Measurements from ENCODE around the gene ZNF653. TPM values are rescaled to one million over a fixed set of nuclear protein-coding genes. Genes with fewer than 3 reads are reported as not detected.

Gene ZNF653
- total and polyA plus RNA-seq, 11 donors: 2.4 to 8.9 (median 3.9) TPM

DNA sequence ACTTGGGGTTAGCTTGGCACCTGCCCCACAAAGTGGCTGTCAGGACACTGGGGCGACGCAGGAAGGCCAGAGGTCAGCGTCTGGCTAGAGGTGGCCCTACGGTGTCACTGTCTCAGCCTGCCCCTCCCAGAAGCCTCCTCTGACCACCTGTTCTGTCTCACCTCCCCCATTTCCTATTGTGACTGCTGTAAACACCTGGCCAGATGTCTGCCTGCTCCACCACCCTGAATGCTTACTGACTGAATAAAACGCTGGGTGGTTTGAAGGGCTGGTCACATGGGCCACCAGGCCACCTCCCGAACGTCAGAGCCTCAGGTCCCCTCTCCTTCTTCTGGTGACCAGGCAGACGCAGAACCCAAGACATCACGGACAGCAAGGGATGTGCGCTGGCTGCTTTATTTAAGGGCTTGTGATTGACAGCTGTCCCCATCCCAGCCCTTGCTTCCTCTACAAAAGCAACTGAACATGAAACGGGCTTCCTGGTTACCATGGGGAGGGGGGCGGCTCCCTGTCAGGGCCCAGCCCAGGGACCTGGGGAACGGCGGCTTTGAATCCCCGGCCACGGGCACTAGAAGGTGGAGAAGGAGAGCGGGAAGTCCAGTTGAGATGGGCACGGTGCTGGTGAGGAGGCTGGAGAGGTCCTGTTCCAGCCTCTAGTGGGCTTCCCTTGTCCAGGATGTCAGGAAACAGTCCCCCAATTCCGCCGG is 47.2 kb upstream of the ZNF653 start:
- no peak overlapping the region for H3K4me3 ChIP-seq
- peak overlapping the region in 1 of 12 donors; percentile 89 for H3K27ac ChIP-seq
- TF ChIP-seq POLR2A (IDR thresholded peaks at IDR 0.05): no peak
- TF ChIP-seq, protein P1, sequence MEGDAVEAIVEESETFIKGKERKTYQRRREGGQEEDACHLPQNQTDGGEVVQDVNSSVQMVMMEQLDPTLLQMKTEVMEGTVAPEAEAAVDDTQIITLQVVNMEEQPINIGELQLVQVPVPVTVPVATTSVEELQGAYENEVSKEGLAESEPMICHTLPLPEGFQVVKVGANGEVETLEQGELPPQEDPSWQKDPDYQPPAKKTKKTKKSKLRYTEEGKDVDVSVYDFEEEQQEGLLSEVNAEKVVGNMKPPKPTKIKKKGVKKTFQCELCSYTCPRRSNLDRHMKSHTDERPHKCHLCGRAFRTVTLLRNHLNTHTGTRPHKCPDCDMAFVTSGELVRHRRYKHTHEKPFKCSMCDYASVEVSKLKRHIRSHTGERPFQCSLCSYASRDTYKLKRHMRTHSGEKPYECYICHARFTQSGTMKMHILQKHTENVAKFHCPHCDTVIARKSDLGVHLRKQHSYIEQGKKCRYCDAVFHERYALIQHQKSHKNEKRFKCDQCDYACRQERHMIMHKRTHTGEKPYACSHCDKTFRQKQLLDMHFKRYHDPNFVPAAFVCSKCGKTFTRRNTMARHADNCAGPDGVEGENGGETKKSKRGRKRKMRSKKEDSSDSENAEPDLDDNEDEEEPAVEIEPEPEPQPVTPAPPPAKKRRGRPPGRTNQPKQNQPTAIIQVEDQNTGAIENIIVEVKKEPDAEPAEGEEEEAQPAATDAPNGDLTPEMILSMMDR (IDR thresholded peaks at IDR 0.05): no peak
- peaks cover 0 to 41% (median 30%) of the 10 kb centered on the region in 9 donors for H3K36me3 ChIP-seq
- H3K4me1 ChIP-seq: peaks cover 0 to 16% (median 4%) of the 10 kb centered on the region in 12 donors
- ATAC-seq: no peak
- no peaks in the 10 kb centered on the region for H3K27me3 ChIP-seq
- DNase-seq: no peak
- WGBS, 4 donors: 76 to 82% (median 78%) methylated on average over 8 to 20 of the region's 20 CpGs
- H3K9me3 ChIP-seq: no peaks in the 10 kb centered on the region
- intact Hi-C loops (cut with DNase I): no loop called here

DNA sequence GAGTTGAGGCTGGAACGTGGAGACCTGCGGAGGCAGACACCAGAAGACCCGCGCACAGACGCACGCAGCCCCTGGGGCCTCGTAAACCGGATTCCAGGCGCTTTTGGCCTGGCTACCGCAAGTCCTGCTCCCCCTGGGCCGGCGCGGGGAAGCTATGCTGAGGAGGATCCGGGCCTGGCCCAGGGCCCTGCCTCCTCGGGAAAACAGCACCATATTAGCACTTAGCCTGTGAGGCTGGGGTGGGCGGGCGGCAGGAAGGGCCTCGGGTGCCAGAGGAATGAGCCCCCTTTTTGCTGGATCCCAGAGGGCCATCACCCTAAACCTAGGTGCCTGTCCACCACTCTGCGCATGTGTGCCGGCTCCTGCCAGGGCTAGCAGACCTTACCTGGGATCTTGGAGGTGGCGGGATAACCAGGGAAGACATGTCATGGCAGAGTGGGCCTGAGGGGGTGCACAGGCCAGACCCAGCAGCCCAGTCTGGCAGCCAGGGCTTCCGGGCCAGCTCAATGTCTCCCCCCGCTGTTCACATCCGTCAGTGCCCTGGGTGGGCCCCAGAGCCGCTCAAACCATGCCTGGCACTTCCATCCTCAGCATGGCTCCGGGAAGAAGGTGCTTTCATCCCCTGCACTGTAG is 46.1 kb upstream of the ZNF653 start:
- Histone ChIP-seq H3K27ac (peak overlapping the region in 1 of 12 donors; percentile 89), H3K27me3 (no peaks in the 10 kb centered on the region), H3K36me3 (peaks cover 0 to 46% (median 30%) of the 10 kb centered on the region in 9 donors), H3K9me3 (no peaks in the 10 kb centered on the region), H3K4me3 (no peak overlapping the region), H3K4me1 (peaks cover 0 to 14% (median 0%) of the 10 kb centered on the region in 12 donors)
- DNase-seq (peak in 1 of 5 donors; percentile 65), ATAC-seq (peak in 3 of 4 donors; percentile 6 to 55 (median 18))
- no peak for TF ChIP-seq POLR2A (IDR thresholded peaks at IDR 0.05)
- TF ChIP-seq, protein P1 (IDR thresholded peaks at IDR 0.05): peak in 7 of 12 donors; percentile 10 to 39 (median 29)
- intact Hi-C loops (cut with DNase I): no loop called here
- WGBS, 4 donors: 77 to 88% (median 81%) methylated on average over 10 to 26 of the region's 26 CpGs

GRCh38 chr19:11550265-11550664 is 44.6 kb upstream of the ZNF653 start:
- TF ChIP-seq, protein P1 (IDR thresholded peaks at IDR 0.05): no peak
- TF ChIP-seq POLR2A (IDR thresholded peaks at IDR 0.05): no peak
- no peak overlapping the region for H3K4me3 ChIP-seq
- peak overlapping the region in 1 of 12 donors; percentile 89 for H3K27ac ChIP-seq
- H3K36me3 ChIP-seq: peaks cover 0 to 47% (median 27%) of the 10 kb centered on the region in 9 donors
- no peaks in the 10 kb centered on the region for H3K27me3 ChIP-seq
- ATAC-seq: no peak
- intact Hi-C loops (cut with DNase I): no loop called here
- peaks cover 0 to 5% (median 0%) of the 10 kb centered on the region in 12 donors for H3K4me1 ChIP-seq
- no peaks in the 10 kb centered on the region for H3K9me3 ChIP-seq
- 87 to 98% (median 90%) methylated on average over 8 of the region's 8 CpGs for WGBS, 4 donors
- no peak for DNase-seq

- DNase-seq (no peak), ATAC-seq (no peak)
- TF ChIP-seq, protein P1 (IDR thresholded peaks at IDR 0.05): no peak
- no peak for TF ChIP-seq POLR2A (IDR thresholded peaks at IDR 0.05)
- WGBS, 4 donors: 89 to 93% (median 92%) methylated on average over 20 to 24 of the region's 24 CpGs
- intact Hi-C loops (cut with DNase I): no loop called here
- H3K9me3 ChIP-seq: no peaks in the 10 kb centered on the region
- H3K27me3 ChIP-seq: no peaks in the 10 kb centered on the region
- H3K27ac ChIP-seq: peak overlapping the region in 1 of 12 donors; percentile 89
- H3K4me3 ChIP-seq: no peak overlapping the region
- peaks cover 0 to 41% (median 26%) of the 10 kb centered on the region in 9 donors for H3K36me3 ChIP-seq
- no peaks in the 10 kb centered on the region for H3K4me1 ChIP-seq
These were observed 43.8 kb upstream of the ZNF653 start for GRCh38 chr19:11549386-11549953.

Data from heart left ventricle (tissue), 16 donors.